Mucosa of descending colon (tissue), 3 donors: Measurements from ENCODE around the gene ZNF133. TPM values are rescaled to one million over a fixed set of nuclear protein-coding genes. Genes with fewer than 3 reads are reported as not detected.
"Not testable (repeated sequence)": the region's sequence is repeated elsewhere in the genome, so short reads cannot be mapped to it uniquely, and the experiment has no call there.

Experiments
- ATAC-seq: fragments of 200-7000 bp; cut with Tn5 transposase; one replicate; pipeline ENCODE4 v1.9.1; 2020; ENCODE audit warnings: mild to moderate bottlenecking, moderate library complexity
- DNase-seq, 3 donors: peaks; one replicate each; pipeline ENCODE4 v3.0.0-alpha.2; 2020
- H3K36me3 ChIP-seq: fragments of 200-600 bp; one replicate; pipeline ENCODE4 v1.8.0; 2021; ENCODE audit warnings: low read depth, mild to moderate bottlenecking
- H3K4me1 ChIP-seq: fragments of 200-600 bp; one replicate; pipeline ENCODE4 v1.8.0; 2021; ENCODE audit warnings: low read depth, mild to moderate bottlenecking
- H3K4me3 ChIP-seq: fragments of 200-600 bp; one replicate; pipeline ENCODE4 v1.8.0; 2021; ENCODE audit warnings: mild to moderate bottlenecking
- H3K9me3 ChIP-seq: fragments of 200-600 bp; one replicate; pipeline ENCODE4 v1.8.0; 2021; ENCODE audit warnings: mild to moderate bottlenecking
- CTCF ChIP-seq: fragments of 200-600 bp; IDR thresholded peaks from one replicate; pipeline ENCODE4 v1.8.0; 2022; ENCODE audit warnings: antibody characterized with exemption, mild to moderate bottlenecking
- intact Hi-C, 2 donors: fragments of 100-400 bp; cut with DNase I in 1 of 2; cut with micrococcal nuclease in 1 of 2; formaldehyde crosslinking; loops; one replicate each; pipeline versions ENCODE4 v1.11.0 to v1.11.1; 2022; cut with DNase I, micrococcal nuclease
- total RNA-seq, 3 donors: library from RNA; stranded (reverse); fragmentation: NEBNext Ultra II Directional in 2 of 3; extraction: Animal tissue kit (Norgen Biotek cat#: 25700) in 2 of 3; gene quantifications; one replicate each; pipeline versions ENCODE4 v1.2.1 to v1.2.4, GENCODE V29; 2021 to 2023
- donor health status: DM: no; HTN: no; CAD: no; lungs with moderate emphysema.
- donor health status: DM: no; HTN: no; CAD: no.
- donor health status: DM: no; HTN: yes; CAD: no.

Gene ZNF133
- total RNA-seq, 3 donors from 2014 or later, result 6.1 to 14.3 (median 11.8) TPM

- ATAC-seq (no peak), DNase-seq (no peak)
- no peaks in the 10 kb centered on the region for H3K36me3 ChIP-seq
- no peaks in the 10 kb centered on the region for H3K4me1 ChIP-seq
- H3K9me3 ChIP-seq, result peaks cover 31% of the 10 kb centered on the region
- intact Hi-C loops, result no loop called here
- no peak overlapping the region for H3K4me3 ChIP-seq
- no peak for TF ChIP-seq CTCF
Measured at GRCh38 chr20:18331694-18332093, 43.4 kb downstream of the ZNF133 start.

GRCh38 chr20:18349749-18350148, 61.4 kb downstream of the ZNF133 start:
- H3K9me3 ChIP-seq, H3K4me1 ChIP-seq, ATAC-seq, H3K4me3 ChIP-seq, DNase-seq, intact Hi-C loops, H3K36me3 ChIP-seq: not testable (repeated sequence)

DNA sequence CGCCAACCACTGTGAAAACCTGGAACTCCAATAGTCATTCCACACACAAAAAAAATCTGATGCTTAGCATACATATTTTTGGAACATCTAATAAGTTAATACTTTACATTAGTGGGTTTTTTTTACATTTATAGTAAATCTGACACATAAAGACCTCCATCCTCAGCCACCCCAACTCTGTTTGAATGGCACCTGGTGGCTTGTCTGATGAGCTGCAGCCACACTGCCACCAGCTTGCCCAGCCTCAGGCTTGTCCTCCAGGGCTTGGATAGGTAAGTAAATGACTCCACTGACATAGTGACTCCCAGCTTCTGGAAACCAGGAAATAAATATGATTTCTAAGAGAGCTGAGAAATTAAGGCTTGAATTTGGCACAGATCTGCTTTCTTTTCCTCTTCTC, 71.5 kb downstream of the ZNF133 start:
- Histone ChIP-seq H3K9me3 (no peaks in the 10 kb centered on the region), H3K4me1 (no peaks in the 10 kb centered on the region), H3K4me3 (no peak overlapping the region), H3K36me3 (no peaks in the 10 kb centered on the region)
- no peak for TF ChIP-seq CTCF
- DNase-seq (no peak), ATAC-seq (no peak)
- intact Hi-C loops, result no loop called here

DNA sequence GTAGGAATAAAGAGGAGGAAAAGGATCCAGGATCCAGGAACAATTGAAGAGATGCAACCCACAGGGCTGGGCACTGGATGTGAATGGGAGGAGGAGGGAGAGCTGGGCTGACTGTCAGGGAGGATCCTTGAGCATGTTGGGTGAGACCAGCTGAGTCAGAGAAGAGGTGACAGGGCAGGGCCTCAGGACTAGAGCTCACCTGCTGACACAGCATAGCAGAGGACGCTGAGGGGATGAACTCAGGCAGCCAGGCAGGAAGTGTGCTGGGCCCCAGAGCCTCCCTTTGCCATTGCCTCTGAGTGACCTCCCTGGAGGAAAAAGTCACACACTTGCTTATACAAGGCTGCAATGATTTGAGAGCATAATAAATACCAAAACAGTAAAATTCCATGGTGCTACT, 72.3 kb downstream of the ZNF133 start:
- Histone ChIP-seq H3K4me3 (no peak overlapping the region), H3K36me3 (no peaks in the 10 kb centered on the region), H3K9me3 (no peaks in the 10 kb centered on the region), H3K4me1 (no peaks in the 10 kb centered on the region)
- intact Hi-C loops, result no loop called here
- ATAC-seq (no peak), DNase-seq (no peak)
- TF ChIP-seq CTCF, result no peak

DNA sequence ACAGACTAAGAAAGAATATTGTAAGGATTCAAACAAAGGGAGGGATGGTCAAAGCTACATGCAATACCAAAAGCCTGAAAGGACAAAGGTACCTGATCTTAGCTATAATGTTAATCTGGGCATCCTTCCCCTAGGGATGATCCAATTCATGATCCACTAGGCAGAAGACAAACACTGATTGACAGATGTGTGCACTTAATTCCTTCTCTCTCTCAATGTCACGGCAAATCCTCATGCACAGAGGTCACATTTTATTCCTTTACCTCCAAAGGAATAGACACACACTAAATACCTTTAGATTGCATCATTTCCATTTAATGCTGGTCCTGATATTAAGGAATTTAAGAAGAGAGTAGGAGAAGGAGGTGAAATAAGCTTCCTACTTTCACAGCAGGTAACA, 73.4 kb downstream of the ZNF133 start:
- intact Hi-C loops, result no loop called here
- no peaks in the 10 kb centered on the region for H3K4me1 ChIP-seq
- TF ChIP-seq CTCF, result no peak
- H3K9me3 ChIP-seq, result no peaks in the 10 kb centered on the region
- H3K4me3 ChIP-seq, result no peak overlapping the region
- no peak for DNase-seq
- H3K36me3 ChIP-seq, result no peaks in the 10 kb centered on the region
- no peak for ATAC-seq

- no peak overlapping the region for H3K4me3 ChIP-seq
- H3K4me1 ChIP-seq, result no peaks in the 10 kb centered on the region
- no peaks in the 10 kb centered on the region for H3K9me3 ChIP-seq
- no peaks in the 10 kb centered on the region for H3K36me3 ChIP-seq
- no peak for TF ChIP-seq CTCF
- ATAC-seq, result no peak
- no peak for DNase-seq
- intact Hi-C loops, result no loop called here
Measured at GRCh38 chr20:18362916-18363315, 74.6 kb downstream of the ZNF133 start.
